ENCODE results near the gene FNDC11. TPM values are rescaled to one million over a fixed set of nuclear protein-coding genes. Genes with fewer than 3 reads are reported as not detected.

FNDC11 gene
- total and polyA plus RNA-seq, 2 donors (not counting 3 experiments of a cell fraction or from before 2014, with no cell fraction given): 0.71 to 1.9 TPM

DNA sequence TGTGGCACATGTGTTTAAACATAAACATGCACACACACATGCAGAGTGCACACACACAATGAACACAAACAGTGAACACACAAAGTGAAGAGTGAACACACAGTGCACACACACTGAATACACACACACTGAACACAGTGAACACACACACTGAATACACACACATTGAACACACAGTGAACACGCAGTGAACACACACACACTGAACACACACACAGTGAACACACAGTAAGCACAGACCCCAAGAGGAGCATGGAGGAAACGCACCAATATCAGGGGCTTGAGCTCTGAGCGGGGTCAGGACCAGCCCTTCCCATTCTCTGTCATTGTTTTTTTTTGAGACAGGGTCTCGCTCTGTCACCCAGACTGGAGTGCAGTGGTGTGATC lies 37.2 kb downstream of the FNDC11 start:
- Histone ChIP-seq H2AFZ (ENCODE audit: low read depth, low read length) (no peak overlapping the region), H3K9me3 (replicated peaks; ENCODE audit: control insufficient read depth, insufficient read depth, low read length) (no peaks in the 10 kb centered on the region), H3K9me1 (replicated peaks; ENCODE audit: control insufficient read depth, extremely low read depth, insufficient read depth, low read length) (no peaks in the 10 kb centered on the region), H3K27ac (ENCODE audit: insufficient read depth, low read depth, low read length) (no peak overlapping the region), H3K4me1 (ENCODE audit: control insufficient read depth, extremely low read depth, insufficient read depth, low read length) (no peaks in the 10 kb centered on the region), H3K9ac (replicated peaks; ENCODE audit: extremely low read depth, insufficient read depth, low read length) (no peak overlapping the region), H3K79me2 (ENCODE audit: control insufficient read depth, insufficient read depth, low read length) (no peaks in the 10 kb centered on the region), H3K27me3 (ENCODE audit: control insufficient read depth in 2 of 2, insufficient read depth in 2 of 2, low read length in 2 of 2) (no peaks in the 10 kb centered on the region), H3K36me3 (ENCODE audit: control insufficient read depth in 2 of 2, extremely low read depth in 1 of 2, insufficient read depth in 2 of 2, low read length in 2 of 2) (peaks cover 0 to 43% of the 10 kb centered on the region in 2 experiments), H3K4me2 (ENCODE audit: insufficient read depth, low read length) (no peak overlapping the region), H3K4me3 (replicated peaks in 1 of 3; ENCODE audit: insufficient read depth in 1 of 3, low read depth in 1 of 3, low read length in 3 of 3) (no peak overlapping the region), H4K20me1 (replicated peaks; ENCODE audit: control insufficient read depth, extremely low read depth, insufficient read depth, low read length) (no peaks in the 10 kb centered on the region)
- DNase-seq (ENCODE audit: low read depth, low spot score) (no peak), FAIRE-seq (no peak)
- TF ChIP-seq GATA2 (IDR thresholded peaks at IDR 0.05; ENCODE audit: insufficient read depth, insufficient read length, low read depth, low read length): no peak
- TF ChIP-seq, protein P1, sequence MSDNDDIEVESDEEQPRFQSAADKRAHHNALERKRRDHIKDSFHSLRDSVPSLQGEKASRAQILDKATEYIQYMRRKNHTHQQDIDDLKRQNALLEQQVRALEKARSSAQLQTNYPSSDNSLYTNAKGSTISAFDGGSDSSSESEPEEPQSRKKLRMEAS (IDR thresholded peaks at IDR 0.05; ENCODE audit: insufficient read depth, insufficient read length): no peak
- TF ChIP-seq EZH2 (IDR thresholded peaks at IDR 0.05; ENCODE audit: borderline replicate concordance, low read depth, low read length, severe bottlenecking): no peak
- TF ChIP-seq POLR2A (IDR thresholded peaks at IDR 0.05; ENCODE audit: low read depth, low read length): no peak
- TF ChIP-seq, protein P2, sequence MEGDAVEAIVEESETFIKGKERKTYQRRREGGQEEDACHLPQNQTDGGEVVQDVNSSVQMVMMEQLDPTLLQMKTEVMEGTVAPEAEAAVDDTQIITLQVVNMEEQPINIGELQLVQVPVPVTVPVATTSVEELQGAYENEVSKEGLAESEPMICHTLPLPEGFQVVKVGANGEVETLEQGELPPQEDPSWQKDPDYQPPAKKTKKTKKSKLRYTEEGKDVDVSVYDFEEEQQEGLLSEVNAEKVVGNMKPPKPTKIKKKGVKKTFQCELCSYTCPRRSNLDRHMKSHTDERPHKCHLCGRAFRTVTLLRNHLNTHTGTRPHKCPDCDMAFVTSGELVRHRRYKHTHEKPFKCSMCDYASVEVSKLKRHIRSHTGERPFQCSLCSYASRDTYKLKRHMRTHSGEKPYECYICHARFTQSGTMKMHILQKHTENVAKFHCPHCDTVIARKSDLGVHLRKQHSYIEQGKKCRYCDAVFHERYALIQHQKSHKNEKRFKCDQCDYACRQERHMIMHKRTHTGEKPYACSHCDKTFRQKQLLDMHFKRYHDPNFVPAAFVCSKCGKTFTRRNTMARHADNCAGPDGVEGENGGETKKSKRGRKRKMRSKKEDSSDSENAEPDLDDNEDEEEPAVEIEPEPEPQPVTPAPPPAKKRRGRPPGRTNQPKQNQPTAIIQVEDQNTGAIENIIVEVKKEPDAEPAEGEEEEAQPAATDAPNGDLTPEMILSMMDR (IDR thresholded peaks at IDR 0.05; ENCODE audit: extremely low read depth in 1 of 2, insufficient read depth in 1 of 2, low read depth in 1 of 2, low read length in 2 of 2): no peak
- TF ChIP-seq FOS (IDR thresholded peaks at IDR 0.05; ENCODE audit: borderline replicate concordance, insufficient read depth, low read length): no peak
- TF ChIP-seq JUN (IDR thresholded peaks at IDR 0.05; ENCODE audit: borderline replicate concordance, insufficient read depth, insufficient read length, low read depth): no peak
- no peak for TF ChIP-seq POLR2AphosphoS5 (IDR thresholded peaks at IDR 0.05; ENCODE audit: insufficient read depth, low read depth, low read length)
- TF ChIP-seq MYC (IDR thresholded peaks at IDR 0.05; ENCODE audit: low read depth, low read length): no peak
- intact Hi-C loops (cut with micrococcal nuclease): loop anchor here (10.0 kb wide), 1 partner anchor 426 kb away; no protein-coding TSS in a partner anchor
- dilution Hi-C loops (cut with MboI; ENCODE audit: extremely low pct_ligation_motif_present, low sequenced_read_pairs): no loop called here
- no TSS peak for BruUV-seq (replicated peaks)
- CTCF ChIA-PET: interaction anchor here (0.6 kb wide), 1 partner anchor 145 kb away, joined by 3 read pairs; the partner anchor contains the start of gene LIME1
- POLR2A ChIA-PET: interaction anchor here (0.7 kb wide), 1 partner anchor 436 kb away, joined by 3 read pairs; no protein-coding TSS in a partner anchor

All from endothelial cell of umbilical vein (primary cell).